Sciatic nerve (tissue), 2 donors: Measurements from ENCODE around the gene EEFSEC. TPM values are rescaled to one million over a fixed set of nuclear protein-coding genes. Genes with fewer than 3 reads are reported as not detected.

Experiments
- ATAC-seq: fragments of 200-7000 bp; cut with Tn5 transposase; one replicate; pipeline ENCODE4 v1.9.1; 2020; ENCODE audit warnings: mild to moderate bottlenecking, moderate library complexity
- DNase-seq: peaks from one replicate; pipeline ENCODE4 v3.0.0-alpha.2; 2020; ENCODE audit warnings: low spot score
- intact Hi-C: fragments of 100-400 bp; cut with DNase I; formaldehyde crosslinking; loops from one replicate; pipeline ENCODE4 v1.14.2; 2022
- total RNA-seq: library from RNA; stranded (reverse); fragmentation: NEBNext Ultra II Directional; extraction: Animal tissue kit (Norgen Biotek cat#: 25700); gene quantifications from one replicate; pipeline ENCODE4 v1.2.1, GENCODE V29; 2021
- donor health status: DM: no; HTN: no; CAD: no.
- donor health status: DM: no; HTN: no; CAD: no.

EEFSEC gene
- total RNA-seq, 1 donor from 2014 or later = 14.8 TPM

- ATAC-seq = no peak
- intact Hi-C loops = no loop called here
- DNase-seq = no peak
Measured at GRCh38 chr3:128452678-128453275, 299.5 kb downstream of the EEFSEC start.

- no peak for ATAC-seq
- no peak for DNase-seq
- intact Hi-C loops = no loop called here
Measured at GRCh38 chr3:128453501-128454309, 300.4 kb downstream of the EEFSEC start.

- ATAC-seq (no peak), DNase-seq (no peak)
- intact Hi-C loops = no loop called here
Measured at GRCh38 chr3:128454310-128454618, 301.0 kb downstream of the EEFSEC start.

- no peak for DNase-seq
- ATAC-seq = no peak
- intact Hi-C loops = no loop called here
Measured at GRCh38 chr3:128455116-128455515, 301.8 kb downstream of the EEFSEC start.

GRCh38 chr3:128455786-128456748 lies 302.8 kb downstream of the EEFSEC start:
- ATAC-seq (no peak), DNase-seq (no peak)
- intact Hi-C loops = no loop called here

GRCh38 chr3:128456776-128457715 lies 303.8 kb downstream of the EEFSEC start:
- DNase-seq = no peak
- intact Hi-C loops = no loop called here
- ATAC-seq = no peak

GRCh38 chr3:128457937-128458336 lies 304.7 kb downstream of the EEFSEC start:
- intact Hi-C loops = no loop called here
- ATAC-seq (no peak), DNase-seq (no peak)

Other genes starting within 250 kb of the EEFSEC start
- gene KBTBD12, start 238.2 kb upstream of the EEFSEC start, total RNA-seq = 1.1 TPM
- 124 TPM for gene SEC61A1, start 101.0 kb upstream of the EEFSEC start, total RNA-seq
- gene RUVBL1, start 29.7 kb upstream of the EEFSEC start, total RNA-seq = 26.7 TPM